Activated naive CD4-positive, alpha-beta T cell treated with Interleukin-2 at 50 U/mL for 16 hours (primary cell): Measurements from ENCODE around the gene DOK6.

ENCODE experiments used
- DNase-seq: peaks from one replicate; pipeline ENCODE4 v3.0.0-alpha.2; 2020

DOK6 gene

GRCh38 chr18:69758458-69758857 is 357.8 kb downstream of the DOK6 start:
- no peak for DNase-seq

- no peak for DNase-seq
These were observed 358.4 kb downstream of the DOK6 start for GRCh38 chr18:69759046-69759445.

- no peak for DNase-seq
These were observed 362.3 kb downstream of the DOK6 start for GRCh38 chr18:69763002-69763401.

- no peak for DNase-seq
These were observed 363.1 kb downstream of the DOK6 start for GRCh38 chr18:69763821-69764220.

GRCh38 chr18:69770238-69770637 is 369.6 kb downstream of the DOK6 start:
- DNase-seq, result no peak

- no peak for DNase-seq
These were observed 374.1 kb downstream of the DOK6 start for GRCh38 chr18:69774831-69775230.

GRCh38 chr18:69777248-69777647 is 376.6 kb downstream of the DOK6 start:
- no peak for DNase-seq

GRCh38 chr18:69778680-69779079 is 378.0 kb downstream of the DOK6 start:
- no peak for DNase-seq

- no peak for DNase-seq
These were observed 380.2 kb downstream of the DOK6 start for GRCh38 chr18:69780851-69781250.

GRCh38 chr18:69784815-69785214 is 384.1 kb downstream of the DOK6 start:
- DNase-seq, result no peak

- DNase-seq, result no peak
These were observed 384.8 kb downstream of the DOK6 start for GRCh38 chr18:69785466-69785865.

GRCh38 chr18:69786427-69786826 is 385.7 kb downstream of the DOK6 start:
- DNase-seq, result no peak

GRCh38 chr18:69787825-69788547 is 387.3 kb downstream of the DOK6 start:
- DNase-seq, result no peak

- no peak for DNase-seq
These were observed 389.1 kb downstream of the DOK6 start for GRCh38 chr18:69789794-69790193.

GRCh38 chr18:69790649-69791048 is 390.0 kb downstream of the DOK6 start:
- no peak for DNase-seq

- no peak for DNase-seq
These were observed 395.1 kb downstream of the DOK6 start for GRCh38 chr18:69795791-69796190.

GRCh38 chr18:69804776-69805501 is 404.3 kb downstream of the DOK6 start:
- no peak for DNase-seq

GRCh38 chr18:69808399-69808798 is 407.7 kb downstream of the DOK6 start:
- DNase-seq, result no peak

- no peak for DNase-seq
These were observed 412.9 kb downstream of the DOK6 start for GRCh38 chr18:69813559-69813958.

GRCh38 chr18:69814861-69815385 is 414.2 kb downstream of the DOK6 start:
- no peak for DNase-seq

GRCh38 chr18:69817335-69817940 is 416.8 kb downstream of the DOK6 start:
- DNase-seq, result no peak

- DNase-seq, result no peak
These were observed 418.8 kb downstream of the DOK6 start for GRCh38 chr18:69819460-69819859.

GRCh38 chr18:69820538-69820937 is 419.9 kb downstream of the DOK6 start:
- no peak for DNase-seq

GRCh38 chr18:69830189-69830588 is 429.5 kb downstream of the DOK6 start:
- no peak for DNase-seq
